GM18873 (cell line): Measurements from ENCODE around the gene PSPN.

Source experiments
- ATAC-seq: cut with Tn5 transposase; IDR thresholded peaks from one replicate; pipeline ENCODE4 v1.9.1; 2021; ENCODE audit warnings: mild to moderate bottlenecking, moderate library complexity, moderate number of reproducible peaks; ENCODE audit not compliant: unreplicated experiment, low FRiP score

Gene PSPN

DNA sequence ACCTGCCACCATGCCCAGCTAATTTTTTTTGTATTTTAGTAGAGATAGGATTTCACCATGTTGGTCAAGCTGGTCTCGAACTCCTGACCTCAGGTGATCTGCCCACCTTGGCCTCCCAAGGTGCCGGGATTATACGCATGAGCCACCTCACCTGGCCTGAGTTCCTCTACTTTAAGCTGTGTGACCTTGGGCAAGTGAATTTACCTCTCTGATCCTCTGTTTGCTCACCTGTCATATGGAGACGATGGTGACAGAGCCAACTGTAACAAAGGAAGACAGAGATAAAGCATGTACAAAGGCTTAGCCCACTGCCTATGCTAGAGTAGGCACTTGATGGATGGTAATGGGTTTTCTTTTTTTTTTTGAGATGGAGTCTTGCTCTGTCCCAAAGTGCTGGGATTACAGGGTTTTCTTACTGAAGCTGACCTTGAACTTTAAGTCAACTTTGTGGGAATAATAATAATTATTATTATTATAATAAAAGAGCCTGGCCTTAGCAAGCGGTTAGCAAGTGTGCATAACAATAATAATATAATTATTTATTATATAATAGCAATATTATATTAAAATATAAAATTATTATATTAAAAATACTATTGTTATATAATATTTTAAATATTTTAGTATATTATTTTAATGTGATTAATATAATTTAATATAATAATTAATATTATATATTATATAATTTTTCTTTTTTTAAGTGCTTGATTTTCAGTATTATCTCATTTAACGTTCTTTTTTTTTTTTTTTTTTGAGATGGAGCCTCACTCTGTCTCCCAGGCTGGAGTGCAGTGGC is 41.0 kb downstream of the PSPN start:
- no peak for ATAC-seq

DNA sequence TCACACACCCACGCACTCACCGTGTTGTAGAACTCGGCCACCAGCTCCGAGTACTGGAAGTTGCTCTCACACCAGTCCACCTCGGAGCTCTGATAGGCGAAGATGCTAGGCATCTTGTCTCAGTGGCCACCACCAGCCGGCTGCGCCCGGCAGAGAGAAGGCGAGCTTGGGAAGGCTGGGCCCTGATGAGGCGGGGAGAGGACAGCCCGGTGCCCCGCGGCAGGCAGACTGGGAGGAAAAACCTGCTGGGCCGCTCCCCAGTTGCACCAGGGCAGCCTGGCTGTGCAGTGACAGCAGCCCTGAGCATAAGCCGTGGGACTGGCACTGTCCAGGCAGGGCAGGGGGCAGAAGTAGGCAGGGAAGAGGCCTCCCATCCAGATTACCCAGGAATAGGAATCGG is 42.3 kb downstream of the PSPN start, which contains the start of gene ACER1:
TSS of gene ACER1 (minus strand) at position 174 of the 400 bp plus-strand sequence. CDS start at position 113, 61 bp downstream.
- ATAC-seq = no peak

GRCh38 chr19:6326815-6327214 is 48.9 kb downstream of the PSPN start:
- ATAC-seq = no peak

- no peak for ATAC-seq
Measured at GRCh38 chr19:6325614-6326013, 50.1 kb downstream of the PSPN start.
